Endothelial cell of umbilical vein (primary cell): ENCODE results near the gene SP1. TPM values are rescaled to one million over a fixed set of nuclear protein-coding genes. Genes with fewer than 3 reads are reported as not detected.

Experiments
- BruUV-seq: library from RNA; stranded (reverse); fragments of 400-500 nt; replicated peaks from 2 replicates; lab custom pipeline; 2021; lab: Mats Ljungman, UMichigan
- CTCF ChIA-PET: fragments of 300-600, 350-600 bp; sonication (Branson Sonifier 250); formaldehyde crosslinking; loops from one replicate; lab custom pipeline; 2021; ENCODE audit warnings: antibody characterized with exemption, inconsistent platforms; lab: Charles Lee
- POLR2A ChIA-PET: fragments of 300-600, 350-600 bp; sonication (Branson Sonifier 250); formaldehyde crosslinking; loops from one replicate; lab custom pipeline; 2021; ENCODE audit warnings: antibody characterized with exemption, inconsistent platforms; lab: Charles Lee
- DNase-seq: peaks from one replicate; pipeline ENCODE4 v3.0.0-alpha.2; 2011; ENCODE audit warnings: low read depth, low spot score
- FAIRE-seq: peaks from 2 replicates; lab custom pipeline; 2011; peaks lifted over from hg19 to GRCh38; lab: Jason Lieb, UNC
- H2AFZ ChIP-seq: 2 replicates; pipeline ENCODE4 v1.6.0; 2012; ENCODE audit warnings: low read depth, low read length, control low read depth, inconsistent platforms
- H3K27ac ChIP-seq: 2 replicates; pipeline ENCODE4 v1.5.1; 2011; ENCODE audit warnings: low read depth, mild to moderate bottlenecking, control low read depth, low read length, moderate library complexity; ENCODE audit not compliant: insufficient read depth
- H3K27me3 ChIP-seq, 2 experiments: 2 replicates each; pipeline versions ENCODE4 v1.6.0 to v1.6.1; 2011; ENCODE audit warnings: low read length in 2 of 2, mixed read lengths in 1 of 2; ENCODE audit not compliant: control insufficient read depth in 2 of 2, insufficient read depth in 2 of 2
- H3K36me3 ChIP-seq, 2 experiments: 2 replicates in 1 of 2; 3 replicates in 1 of 2; pipeline ENCODE4 v1.5.1; 2011; ENCODE audit warnings: low read length in 2 of 2, mild to moderate bottlenecking in 1 of 2, moderate library complexity in 1 of 2; ENCODE audit not compliant: control insufficient read depth in 2 of 2, insufficient read depth in 2 of 2; ENCODE audit errors: extremely low read depth in 1 of 2
- H3K4me1 ChIP-seq: 3 replicates; pipeline ENCODE4 v1.5.1; 2011; ENCODE audit warnings: mild to moderate bottlenecking, low read length; ENCODE audit not compliant: control insufficient read depth, insufficient read depth; ENCODE audit errors: extremely low read depth
- H3K4me2 ChIP-seq: 2 replicates; pipeline ENCODE4 v1.6.1; 2011; ENCODE audit warnings: low read length, control low read depth, mixed read lengths; ENCODE audit not compliant: insufficient read depth
- H3K4me3 ChIP-seq, 3 experiments: fragments of 200-600 bp in 1 of 3; sonication (generic), shearing (Covaris generic) in 1 of 3; replicated peaks in 1 of 3; 2 replicates each; pipeline ENCODE4 v1.5.1; 2011 to 2016; ENCODE audit warnings: control low read depth in 3 of 3, low read length in 3 of 3, mild to moderate bottlenecking in 2 of 3, inconsistent platforms in 1 of 3, low read depth in 1 of 3, moderate library complexity in 1 of 3; ENCODE audit not compliant: insufficient read depth in 1 of 3
- H3K79me2 ChIP-seq: 2 replicates; pipeline ENCODE4 v1.6.0; 2012; ENCODE audit warnings: low read length, inconsistent platforms; ENCODE audit not compliant: control insufficient read depth, insufficient read depth
- H3K9ac ChIP-seq: replicated peaks from 2 replicates; pipeline ENCODE3; 2011; ENCODE audit warnings: low read length, control low read depth; ENCODE audit not compliant: insufficient read depth; ENCODE audit errors: extremely low read depth
- H3K9me1 ChIP-seq: replicated peaks from 3 replicates; pipeline ENCODE4 v1.6.0; 2011; ENCODE audit warnings: mild to moderate bottlenecking, low read length; ENCODE audit not compliant: control insufficient read depth, insufficient read depth; ENCODE audit errors: extremely low read depth
- H3K9me3 ChIP-seq: replicated peaks from 2 replicates; pipeline ENCODE4 v1.5.1; 2012; ENCODE audit warnings: low read length, inconsistent platforms; ENCODE audit not compliant: control insufficient read depth, insufficient read depth
- H4K20me1 ChIP-seq: replicated peaks from 2 replicates; pipeline ENCODE3; 2011; ENCODE audit warnings: mild to moderate bottlenecking, low read length; ENCODE audit not compliant: control insufficient read depth, insufficient read depth; ENCODE audit errors: extremely low read depth
- CTCF ChIP-seq, 2 donors: IDR thresholded peaks; 1 replicate in 1 of 2; 2 replicates in 1 of 2; pipeline ENCODE4 v1.5.1; 2011; ENCODE audit warnings: low read length in 2 of 2, mild to moderate bottlenecking in 2 of 2, moderate library complexity in 2 of 2, control low read depth in 1 of 2, inconsistent platforms in 1 of 2, low read depth in 1 of 2; ENCODE audit not compliant: insufficient read depth in 1 of 2; ENCODE audit errors: extremely low read depth in 1 of 2
- FOS ChIP-seq: IDR thresholded peaks from 2 replicates; pipeline ENCODE4 v1.6.1; 2011; ENCODE audit warnings: mild to moderate bottlenecking, low read length, moderate library complexity, borderline replicate concordance; ENCODE audit not compliant: insufficient read depth
- GATA2 ChIP-seq: IDR thresholded peaks from 2 replicates; pipeline ENCODE4 v1.7.0; 2011; ENCODE audit warnings: low read depth, mild to moderate bottlenecking, moderate library complexity, mixed read lengths, low read length; ENCODE audit not compliant: insufficient read length, insufficient read depth
- JUN ChIP-seq: IDR thresholded peaks from 2 replicates; pipeline ENCODE4 v1.6.1; 2011; ENCODE audit warnings: borderline replicate concordance, low read depth; ENCODE audit not compliant: insufficient read length, insufficient read depth
- MYC ChIP-seq: IDR thresholded peaks from one replicate; pipeline ENCODE4 v1.6.1; 2011; ENCODE audit warnings: mild to moderate bottlenecking, low read depth, low read length
- POLR2A ChIP-seq: IDR thresholded peaks from 2 replicates; pipeline ENCODE4 v1.6.1; 2012; ENCODE audit warnings: low read depth, mild to moderate bottlenecking, control low read depth, low read length
- POLR2AphosphoS5 ChIP-seq: IDR thresholded peaks from 2 replicates; pipeline ENCODE4 v1.6.1; 2012; ENCODE audit warnings: low read depth, mild to moderate bottlenecking, control low read depth, low read length, moderate library complexity; ENCODE audit not compliant: insufficient read depth
- dilution Hi-C: fragments of 300-500 bp; cut with MboI; formaldehyde crosslinking; loops from one replicate; pipeline ENCODE4 v1.15.0; 2019; ENCODE audit warnings: low sequenced_read_pairs; ENCODE audit not compliant: extremely low pct_ligation_motif_present
- intact Hi-C: fragments of 100-400 bp; cut with micrococcal nuclease; formaldehyde crosslinking; loops from one replicate; pipeline ENCODE4 v1.10.0; 2022
- polyA plus RNA-seq, 4 experiments: library from polyadenylated mRNA; depleted of rRNA in 3 of 4; stranded (reverse) in 3 of 4; unstranded in 1 of 4; fragments of >200 nt; gene quantifications; 2 replicates each; pipeline versions ENCODE4 v1.2.1 to v1.2.3, GENCODE V29; 2011 to 2012; ENCODE audit warnings: missing spikeins in 1 of 4
- total RNA-seq: library from RNA; stranded (reverse); gene quantifications from 2 replicates; pipeline ENCODE4 v1.2.3, GENCODE V29; 2021

SP1 gene
- total and polyA plus RNA-seq, 2 donors (not counting 3 experiments of a cell fraction or from before 2014, with no cell fraction given) = 34.8 to 56.3 TPM

- FAIRE-seq = no peak
- Histone ChIP-seq H3K4me3 (no peak overlapping the region), H4K20me1 (no peaks in the 10 kb centered on the region), H3K36me3 (no peaks in the 10 kb centered on the region), H3K9me1 (no peaks in the 10 kb centered on the region), H3K79me2 (no peaks in the 10 kb centered on the region), H3K27me3 (peaks cover 0 to 4% of the 10 kb centered on the region in 2 experiments), H3K4me1 (peaks cover 13% of the 10 kb centered on the region), H3K9ac (no peak overlapping the region), H3K27ac (no peak overlapping the region), H3K9me3 (no peaks in the 10 kb centered on the region), H2AFZ (no peak overlapping the region), H3K4me2 (no peak overlapping the region)
- no peak for DNase-seq
- dilution Hi-C loops (no loop called here), intact Hi-C loops (no loop called here)
- no TSS peak for BruUV-seq
- ChIA-PET POLR2A (interaction anchor here (1.8 kb wide), 1 partner anchor 23 kb away, joined by 10 read pairs; the partner anchor contains the start of gene AAAS), CTCF (interaction anchor here (1.2 to 4.5 kb wide), 12 partner anchors 9 to 157 kb away, joined by 4 to 225 read pairs (median 11); partner anchors contain the start of genes AAAS, MYG1 and TARBP2)
- TF ChIP-seq JUN = no peak
- no peak for TF ChIP-seq FOS
- TF ChIP-seq GATA2 = no peak
- no peak for TF ChIP-seq POLR2A
- TF ChIP-seq CTCF (IDR thresholded peaks at IDR 0.05; ENCODE audit: extremely low read depth in 1 of 2, insufficient read depth in 1 of 2, low read depth in 1 of 2, low read length in 2 of 2) = no peak
- no peak for TF ChIP-seq POLR2AphosphoS5
- TF ChIP-seq MYC = no peak
Observed at GRCh38 chr12:53343969-53344368, 36.0 kb upstream of the SP1 start.
